ENCODE results near the gene DPP6. TPM values are rescaled to one million over a fixed set of nuclear protein-coding genes. Genes with fewer than 3 reads are reported as not detected.

The DPP6 gene
- total and polyA plus RNA-seq, 2 experiments from 2014 or later: 0.20 to 0.44 TPM

GRCh38 chr7:154841731-154842331 lies 789.6 kb downstream of the DPP6 start:
- Histone ChIP-seq H3K4me2 (peak overlapping the region; percentile 63), H3K79me2 (no peaks in the 10 kb centered on the region), H3K4me3 (no peak overlapping the region), H3K27me3 (peaks cover 3% of the 10 kb centered on the region), H2AFZ (no peak overlapping the region), H3K9me2 (replicated peaks; ENCODE audit: insufficient read depth) (no peaks in the 10 kb centered on the region), H3K4me1 (ENCODE audit: insufficient read depth) (peaks cover 16% of the 10 kb centered on the region), H3K27ac (peak overlapping the region; percentile 44), H3K9me3 (ENCODE audit: low read depth) (no peaks in the 10 kb centered on the region), H3K36me3 (replicated peaks; ENCODE audit: insufficient read depth, low read depth) (no peaks in the 10 kb centered on the region), H4K20me1 (ENCODE audit: insufficient read depth, poor library complexity, severe bottlenecking) (no peaks in the 10 kb centered on the region)
- peak; percentile 44 for DNase-seq (ENCODE audit: low spot score)
- TF ChIP-seq EZH2 (IDR thresholded peaks at IDR 0.05; ENCODE audit: borderline replicate concordance) (no peak), CTCF (IDR thresholded peaks at IDR 0.05; ENCODE audit: poor library complexity) (no peak), EZH2phosphoT487 (IDR thresholded peaks at IDR 0.05; ENCODE audit: low read depth, severe bottlenecking, unreplicated experiment) (no peak)
- 27% methylated on average over 18 of the region's 18 CpGs for WGBS (ENCODE audit: low lambda C conversion rate, missing lambda C conversion rate)

- Histone ChIP-seq H3K27ac (peak overlapping the region; percentile 44), H3K4me2 (peak overlapping the region; percentile 63), H3K27me3 (peaks cover 3% of the 10 kb centered on the region), H3K9me2 (replicated peaks; ENCODE audit: insufficient read depth) (no peaks in the 10 kb centered on the region), H3K9me3 (ENCODE audit: low read depth) (no peaks in the 10 kb centered on the region), H2AFZ (no peak overlapping the region), H3K79me2 (no peaks in the 10 kb centered on the region), H4K20me1 (ENCODE audit: insufficient read depth, poor library complexity, severe bottlenecking) (no peaks in the 10 kb centered on the region), H3K36me3 (replicated peaks; ENCODE audit: insufficient read depth, low read depth) (no peaks in the 10 kb centered on the region), H3K4me3 (no peak overlapping the region), H3K4me1 (ENCODE audit: insufficient read depth) (peaks cover 16% of the 10 kb centered on the region)
- WGBS (ENCODE audit: low lambda C conversion rate, missing lambda C conversion rate): 20% methylated on average over 6 of the region's 6 CpGs
- no peak for DNase-seq (ENCODE audit: low spot score)
- no peak for TF ChIP-seq EZH2 (IDR thresholded peaks at IDR 0.05; ENCODE audit: borderline replicate concordance)
- TF ChIP-seq CTCF (IDR thresholded peaks at IDR 0.05; ENCODE audit: poor library complexity): no peak
- TF ChIP-seq EZH2phosphoT487 (IDR thresholded peaks at IDR 0.05; ENCODE audit: low read depth, severe bottlenecking, unreplicated experiment): no peak
Observed at GRCh38 chr7:154842591-154842990, 790.4 kb downstream of the DPP6 start.

GRCh38 chr7:154843670-154844237 lies 791.6 kb downstream of the DPP6 start:
- H3K9me2 ChIP-seq (replicated peaks; ENCODE audit: insufficient read depth): no peaks in the 10 kb centered on the region
- no peaks in the 10 kb centered on the region for H3K36me3 ChIP-seq (replicated peaks; ENCODE audit: insufficient read depth, low read depth)
- H3K79me2 ChIP-seq: no peaks in the 10 kb centered on the region
- no peak overlapping the region for H3K27ac ChIP-seq
- H2AFZ ChIP-seq: no peak overlapping the region
- no peak overlapping the region for H3K4me3 ChIP-seq
- DNase-seq (ENCODE audit: low spot score): no peak
- TF ChIP-seq CTCF (IDR thresholded peaks at IDR 0.05; ENCODE audit: poor library complexity) (no peak), EZH2 (IDR thresholded peaks at IDR 0.05; ENCODE audit: borderline replicate concordance) (no peak), EZH2phosphoT487 (IDR thresholded peaks at IDR 0.05; ENCODE audit: low read depth, severe bottlenecking, unreplicated experiment) (no peak)
- H3K4me2 ChIP-seq: no peak overlapping the region
- peaks cover 16% of the 10 kb centered on the region for H3K4me1 ChIP-seq (ENCODE audit: insufficient read depth)
- H3K9me3 ChIP-seq (ENCODE audit: low read depth): no peaks in the 10 kb centered on the region
- 86% methylated on average over 5 of the region's 5 CpGs for WGBS (ENCODE audit: low lambda C conversion rate, missing lambda C conversion rate)
- no peaks in the 10 kb centered on the region for H4K20me1 ChIP-seq (ENCODE audit: insufficient read depth, poor library complexity, severe bottlenecking)
- H3K27me3 ChIP-seq: peaks cover 3% of the 10 kb centered on the region
